ENCODE results near the gene CCNJ.

The CCNJ gene

GRCh38 chr10:96043893-96044715, 721 bp downstream of the CCNJ start (continued):
- TF ChIP-seq TCF7L2 (IDR thresholded peaks at IDR 0.05; ENCODE audit: borderline replicate concordance, low read depth, low read length) = no peak
- TF ChIP-seq WT1 (tag by site-specific recombination; IDR thresholded peaks at IDR 0.05) = no peak
- TF ChIP-seq ZNF518A (tag by site-specific recombination; conservative IDR thresholded peaks at IDR 0.05; ENCODE audit: low read depth) = no peak
- TF ChIP-seq ZNF555 (tag by site-specific recombination; conservative IDR thresholded peaks at IDR 0.05) = no peak
- no peak for TF ChIP-seq ZNF792 (tag by site-specific recombination; IDR thresholded peaks at IDR 0.05)
- TF ChIP-seq, protein P1, sequence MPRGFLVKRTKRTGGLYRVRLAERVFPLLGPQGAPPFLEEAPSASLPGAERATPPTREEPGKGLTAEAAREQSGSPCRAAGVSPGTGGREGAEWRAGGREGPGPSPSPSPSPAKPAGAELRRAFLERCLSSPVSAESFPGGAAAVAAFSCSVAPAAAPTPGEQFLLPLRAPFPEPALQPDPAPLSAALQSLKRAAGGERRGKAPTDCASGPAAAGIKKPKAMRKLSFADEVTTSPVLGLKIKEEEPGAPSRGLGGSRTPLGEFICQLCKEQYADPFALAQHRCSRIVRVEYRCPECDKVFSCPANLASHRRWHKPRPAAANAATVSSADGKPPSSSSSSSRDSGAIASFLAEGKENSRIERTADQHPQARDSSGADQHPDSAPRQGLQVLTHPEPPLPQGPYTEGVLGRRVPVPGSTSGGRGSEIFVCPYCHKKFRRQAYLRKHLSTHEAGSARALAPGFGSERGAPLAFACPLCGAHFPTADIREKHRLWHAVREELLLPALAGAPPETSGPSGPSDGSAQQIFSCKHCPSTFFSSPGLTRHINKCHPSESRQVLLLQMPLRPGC (tag by site-specific recombination; IDR thresholded peaks at IDR 0.05) = no peak; the same call in 1 of the 2 replicates
- TF ChIP-seq ZNF2 (tag by site-specific recombination; IDR thresholded peaks at IDR 0.05) = 0 out of 2 replicates have a peak, but pooled peaks have one; percentile 26
- no peak for TF ChIP-seq ZNF658 (tag by site-specific recombination; IDR thresholded peaks at IDR 0.05)
- no peak; the same call in 1 of the 2 replicates for TF ChIP-seq EGR2 (tag by site-specific recombination; IDR thresholded peaks at IDR 0.05; ENCODE audit: low read depth)
- TF ChIP-seq ZBTB26 (tag by site-specific recombination; optimal IDR thresholded peaks at IDR 0.05) = peak; percentile 87
- TF ChIP-seq, protein P2, sequence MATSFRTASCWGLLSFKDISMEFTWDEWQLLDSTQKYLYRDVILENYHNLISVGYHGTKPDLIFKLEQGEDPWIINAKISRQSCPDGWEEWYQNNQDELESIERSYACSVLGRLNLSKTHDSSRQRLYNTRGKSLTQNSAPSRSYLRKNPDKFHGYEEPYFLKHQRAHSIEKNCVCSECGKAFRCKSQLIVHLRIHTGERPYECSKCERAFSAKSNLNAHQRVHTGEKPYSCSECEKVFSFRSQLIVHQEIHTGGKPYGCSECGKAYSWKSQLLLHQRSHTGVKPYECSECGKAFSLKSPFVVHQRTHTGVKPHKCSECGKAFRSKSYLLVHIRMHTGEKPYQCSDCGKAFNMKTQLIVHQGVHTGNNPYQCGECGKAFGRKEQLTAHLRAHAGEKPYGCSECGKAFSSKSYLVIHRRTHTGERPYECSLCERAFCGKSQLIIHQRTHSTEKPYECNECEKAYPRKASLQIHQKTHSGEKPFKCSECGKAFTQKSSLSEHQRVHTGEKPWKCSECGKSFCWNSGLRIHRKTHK (tag by site-specific recombination; IDR thresholded peaks at IDR 0.05) = no peak
- no peak for TF ChIP-seq ZNF513 (tag by site-specific recombination; IDR thresholded peaks at IDR 0.05)
- TF ChIP-seq ZNF76 (tag by site-specific recombination; IDR thresholded peaks at IDR 0.05; ENCODE audit: borderline replicate concordance, low read depth) = 0 out of 2 replicates have a peak, but pooled peaks have one; percentile 5
- TF ChIP-seq ZNF266 (tag by site-specific recombination; IDR thresholded peaks at IDR 0.05; ENCODE audit: low read depth) = no peak
- TF ChIP-seq ZFP69B (tag by site-specific recombination; IDR thresholded peaks at IDR 0.05) = no peak
- TF ChIP-seq ZNF280D (tag by site-specific recombination; IDR thresholded peaks at IDR 0.05) = no peak
- peak; percentile 71 for TF ChIP-seq ZBTB20 (tag by site-specific recombination; IDR thresholded peaks at IDR 0.05)
- TF ChIP-seq ZNF302 (tag by site-specific recombination; IDR thresholded peaks at IDR 0.05; ENCODE audit: low read depth) = no peak
- no peak; the same call in 1 of the 2 replicates for TF ChIP-seq ZEB2 (tag by site-specific recombination; IDR thresholded peaks at IDR 0.05)
- no peak for TF ChIP-seq ZNF677 (tag by site-specific recombination; IDR thresholded peaks at IDR 0.05)
- TF ChIP-seq ZNF174 (tag by site-specific recombination; IDR thresholded peaks at IDR 0.05) = no peak
- peak; percentile 50; the same call in 1 of the 2 replicates for TF ChIP-seq ZNF501 (tag by site-specific recombination; IDR thresholded peaks at IDR 0.05)
